ENCODE measurements around the gene SRC.

SRC gene

DNA sequence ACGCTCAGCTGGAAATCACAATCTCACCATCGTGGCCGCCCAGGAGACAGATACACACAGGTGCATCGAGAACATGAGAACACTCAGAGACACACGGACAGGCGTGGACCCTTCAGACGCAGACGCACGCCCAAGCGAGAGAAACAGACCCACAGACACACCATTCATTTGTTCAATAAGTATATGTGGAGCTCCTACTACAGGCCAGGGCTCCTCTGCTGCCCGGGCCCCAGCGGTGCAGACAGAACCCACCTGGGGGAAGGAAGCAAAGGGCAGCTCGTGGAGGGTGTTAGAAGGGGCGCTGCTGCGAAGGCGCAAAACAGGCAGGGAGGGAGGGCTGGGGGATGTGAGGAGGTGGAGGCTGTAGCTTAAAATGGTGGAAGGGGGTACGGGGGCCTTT, 39.2 kb downstream of the SRC start:
- H3K27me3 ChIP-seq (ENCODE audit: insufficient read depth, low read length): no peaks in the 10 kb centered on the region
- H3K9me3 ChIP-seq (ENCODE audit: insufficient read depth, low read depth, low read length): no peaks in the 10 kb centered on the region
- peaks cover 31% of the 10 kb centered on the region for H3K36me3 ChIP-seq (ENCODE audit: insufficient read depth, low read depth, low read length)
- no peak overlapping the region for H3K4me3 ChIP-seq (ENCODE audit: low read length)
- no peak overlapping the region for H3K9ac ChIP-seq (ENCODE audit: low read depth, low read length)
- no peak overlapping the region for H3K27ac ChIP-seq (ENCODE audit: low read length)
- H3K4me1 ChIP-seq (ENCODE audit: insufficient read depth, low read length): no peaks in the 10 kb centered on the region

DNA sequence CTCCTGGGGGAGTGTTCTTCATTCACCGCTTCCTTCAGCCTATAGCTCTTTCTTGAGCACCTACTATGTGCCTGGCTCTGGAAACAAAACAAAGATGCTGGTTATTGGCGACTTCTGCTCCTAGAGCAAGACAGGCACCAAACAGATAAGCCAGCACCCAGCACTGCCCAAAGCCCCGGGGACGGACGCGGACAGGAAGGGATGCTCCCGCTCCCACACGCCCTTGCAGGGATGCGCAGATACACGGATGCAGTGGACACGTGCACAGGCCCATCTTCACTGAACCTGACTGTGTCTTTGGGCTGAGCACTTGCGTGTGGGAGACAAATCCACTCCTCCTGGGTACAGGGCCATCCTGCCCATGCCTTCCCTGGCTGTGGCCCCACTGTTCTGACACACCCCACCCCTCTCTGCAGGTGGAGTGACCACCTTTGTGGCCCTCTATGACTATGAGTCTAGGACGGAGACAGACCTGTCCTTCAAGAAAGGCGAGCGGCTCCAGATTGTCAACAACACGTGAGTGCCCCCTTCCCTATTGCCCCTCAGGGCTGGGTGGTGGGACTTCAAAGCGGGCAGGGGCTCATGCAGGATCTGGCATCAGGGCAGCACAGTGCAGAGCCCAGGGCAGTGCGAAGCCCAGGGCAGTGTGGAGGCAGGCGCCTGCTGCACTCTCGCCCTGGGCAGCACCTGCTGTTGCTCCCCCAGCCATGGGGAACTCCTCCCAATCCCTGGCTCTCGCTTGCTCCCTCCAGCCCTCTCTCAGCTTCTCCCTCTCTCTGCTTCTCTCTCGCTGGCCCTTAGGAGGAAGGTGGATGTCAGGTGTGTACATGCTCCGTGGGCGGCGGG, 39.9 kb downstream of the SRC start:
- Histone ChIP-seq H3K36me3 (ENCODE audit: insufficient read depth, low read depth, low read length) (peaks cover 31% of the 10 kb centered on the region), H3K9ac (ENCODE audit: low read depth, low read length) (no peak overlapping the region), H3K27me3 (ENCODE audit: insufficient read depth, low read length) (no peaks in the 10 kb centered on the region), H3K9me3 (ENCODE audit: insufficient read depth, low read depth, low read length) (no peaks in the 10 kb centered on the region), H3K27ac (ENCODE audit: low read length) (no peak overlapping the region), H3K4me1 (ENCODE audit: insufficient read depth, low read length) (no peaks in the 10 kb centered on the region), H3K4me3 (ENCODE audit: low read length) (no peak overlapping the region)

DNA sequence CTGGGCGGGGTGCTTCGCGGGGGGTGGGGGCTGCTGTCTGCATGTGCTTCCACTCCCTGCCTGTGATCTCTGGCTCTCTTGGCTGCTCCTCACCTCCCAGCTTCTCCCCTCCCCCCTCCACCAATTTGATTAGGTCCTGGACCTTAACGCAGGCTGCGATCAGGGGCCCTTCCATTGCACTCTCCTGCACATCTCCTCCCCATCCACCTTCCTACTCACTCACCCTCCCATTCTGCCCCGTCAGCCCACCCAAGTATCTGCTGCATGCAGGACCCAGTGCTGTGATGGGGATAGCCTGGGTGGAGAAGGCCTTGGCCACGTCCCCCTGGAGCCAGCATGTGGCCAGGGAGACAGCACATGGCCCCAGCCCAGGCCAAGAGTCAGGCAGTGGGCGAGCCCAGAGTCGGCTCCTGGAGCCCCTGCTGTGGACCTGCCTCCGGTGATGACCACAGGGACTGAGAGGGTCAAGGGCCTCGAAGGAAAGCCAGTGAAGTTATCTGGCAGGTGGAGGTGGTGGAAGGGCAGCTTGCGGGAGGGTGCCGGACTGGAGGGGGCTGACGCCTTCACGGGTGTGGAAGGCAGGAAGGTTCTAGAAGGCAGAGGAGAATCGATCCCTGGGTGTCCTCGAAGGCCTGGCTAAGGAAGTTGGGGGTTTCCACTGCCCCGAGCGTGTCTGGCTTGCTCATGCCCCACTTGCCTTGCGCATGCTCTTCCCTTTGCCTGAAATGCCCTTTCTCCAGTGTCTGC, 40.7 kb downstream of the SRC start:
- no peaks in the 10 kb centered on the region for H3K4me1 ChIP-seq (ENCODE audit: insufficient read depth, low read length)
- peaks cover 31% of the 10 kb centered on the region for H3K36me3 ChIP-seq (ENCODE audit: insufficient read depth, low read depth, low read length)
- no peaks in the 10 kb centered on the region for H3K9me3 ChIP-seq (ENCODE audit: insufficient read depth, low read depth, low read length)
- no peak overlapping the region for H3K4me3 ChIP-seq (ENCODE audit: low read length)
- no peaks in the 10 kb centered on the region for H3K27me3 ChIP-seq (ENCODE audit: insufficient read depth, low read length)
- H3K27ac ChIP-seq (ENCODE audit: low read length): no peak overlapping the region
- H3K9ac ChIP-seq (ENCODE audit: low read depth, low read length): no peak overlapping the region

DNA sequence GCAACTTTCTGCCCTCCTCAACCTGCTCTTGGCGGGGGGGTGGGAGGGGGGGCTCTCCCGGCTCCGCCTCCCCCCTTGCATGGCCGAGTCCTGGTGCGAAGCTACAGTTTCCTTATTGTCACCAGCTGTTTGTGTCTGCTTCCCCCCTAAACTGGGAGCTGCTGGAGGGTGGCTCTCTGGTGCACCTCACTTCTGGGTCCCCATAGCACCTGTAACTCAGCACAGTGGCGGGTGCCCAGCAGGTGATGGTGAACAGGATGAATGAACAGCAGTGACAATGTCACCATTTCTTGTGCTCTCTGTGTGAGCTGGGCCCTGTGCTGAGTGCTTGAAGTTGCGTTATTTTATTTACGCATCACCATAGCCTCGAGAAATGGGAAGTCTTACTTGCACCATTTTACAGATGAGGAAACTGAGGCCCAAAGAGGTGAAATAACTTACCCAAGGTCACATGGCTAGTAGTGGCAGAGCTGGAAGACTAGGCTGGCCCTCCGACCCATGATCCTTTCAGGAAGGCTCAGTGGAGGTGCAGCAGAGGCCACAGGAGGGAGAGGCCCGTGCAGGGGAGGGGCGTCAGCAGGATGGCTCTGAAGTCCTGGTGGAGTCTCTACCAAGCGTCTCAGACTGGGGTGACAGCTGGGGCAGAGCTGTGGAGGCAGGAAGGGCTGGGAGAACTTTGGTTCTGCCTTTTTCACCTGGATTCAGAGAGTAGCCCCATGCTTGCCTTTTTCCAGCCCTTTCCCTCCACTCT, 41.8 kb downstream of the SRC start:
- H3K27me3 ChIP-seq (ENCODE audit: insufficient read depth, low read length): no peaks in the 10 kb centered on the region
- no peaks in the 10 kb centered on the region for H3K9me3 ChIP-seq (ENCODE audit: insufficient read depth, low read depth, low read length)
- no peaks in the 10 kb centered on the region for H3K4me1 ChIP-seq (ENCODE audit: insufficient read depth, low read length)
- no peak overlapping the region for H3K9ac ChIP-seq (ENCODE audit: low read depth, low read length)
- H3K36me3 ChIP-seq (ENCODE audit: insufficient read depth, low read depth, low read length): peaks cover 31% of the 10 kb centered on the region
- H3K4me3 ChIP-seq (ENCODE audit: low read length): no peak overlapping the region
- H3K27ac ChIP-seq (ENCODE audit: low read length): no peak overlapping the region

DNA sequence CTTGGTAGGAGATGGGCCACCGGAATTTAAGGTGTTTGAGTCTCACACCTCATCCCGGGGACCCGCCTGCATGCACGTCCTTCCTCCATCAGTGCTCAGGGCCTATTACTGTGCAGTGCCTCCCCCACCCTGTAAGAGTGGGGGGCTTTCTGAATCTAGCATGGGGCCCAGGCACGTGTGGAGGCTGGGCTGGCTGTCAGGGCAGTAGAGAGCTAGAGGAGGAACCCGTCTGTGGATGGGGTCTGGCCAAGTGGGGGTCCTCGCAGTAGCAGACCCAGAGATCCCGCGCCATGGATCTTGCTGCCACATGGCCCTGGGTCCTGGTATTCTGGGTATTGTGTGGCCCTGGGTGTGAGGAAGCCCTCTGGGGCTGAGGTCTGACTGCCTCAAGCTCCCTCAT, 42.9 kb downstream of the SRC start:
- Histone ChIP-seq H3K4me3 (ENCODE audit: low read length) (no peak overlapping the region), H3K36me3 (ENCODE audit: insufficient read depth, low read depth, low read length) (peaks cover 31% of the 10 kb centered on the region), H3K4me1 (ENCODE audit: insufficient read depth, low read length) (no peaks in the 10 kb centered on the region; the same call in 1 of the 2 replicates), H3K27ac (ENCODE audit: low read length) (no peak overlapping the region), H3K9me3 (ENCODE audit: insufficient read depth, low read depth, low read length) (no peaks in the 10 kb centered on the region), H3K27me3 (ENCODE audit: insufficient read depth, low read length) (no peaks in the 10 kb centered on the region), H3K9ac (ENCODE audit: low read depth, low read length) (no peak overlapping the region)

DNA sequence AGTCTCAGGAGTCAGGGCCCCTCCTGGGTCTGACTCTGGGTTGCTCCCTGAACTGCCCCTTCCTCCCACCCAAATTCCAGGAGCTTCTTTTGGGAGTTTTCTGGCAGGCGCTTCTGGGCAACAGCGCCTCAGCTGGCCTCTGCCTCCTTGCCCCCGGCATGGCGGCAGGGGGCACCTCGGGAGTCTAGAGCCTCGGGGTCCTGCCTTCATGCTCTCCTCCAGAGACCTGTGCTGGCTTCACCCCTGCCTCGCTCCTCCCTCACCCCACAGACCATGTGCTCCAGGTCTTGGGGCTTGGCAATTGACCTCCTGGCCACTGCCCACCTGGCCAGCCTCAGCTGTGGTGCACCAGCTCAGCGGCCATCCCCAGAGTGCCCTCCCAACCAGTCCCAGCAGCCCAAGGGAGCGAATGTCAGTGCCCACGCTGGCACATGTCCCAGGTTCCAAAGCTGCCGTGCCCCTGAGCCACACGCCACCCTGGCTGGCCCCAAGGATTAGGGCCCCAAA, 43.4 kb downstream of the SRC start:
- Histone ChIP-seq H3K27ac (ENCODE audit: low read length) (no peak overlapping the region), H3K36me3 (ENCODE audit: insufficient read depth, low read depth, low read length) (peaks cover 31% of the 10 kb centered on the region), H3K9ac (ENCODE audit: low read depth, low read length) (no peak overlapping the region), H3K9me3 (ENCODE audit: insufficient read depth, low read depth, low read length) (no peaks in the 10 kb centered on the region), H3K4me3 (ENCODE audit: low read length) (no peak overlapping the region), H3K27me3 (ENCODE audit: insufficient read depth, low read length) (no peaks in the 10 kb centered on the region), H3K4me1 (ENCODE audit: insufficient read depth, low read length) (peaks cover 3% of the 10 kb centered on the region; the same call in 1 of the 2 replicates)

DNA sequence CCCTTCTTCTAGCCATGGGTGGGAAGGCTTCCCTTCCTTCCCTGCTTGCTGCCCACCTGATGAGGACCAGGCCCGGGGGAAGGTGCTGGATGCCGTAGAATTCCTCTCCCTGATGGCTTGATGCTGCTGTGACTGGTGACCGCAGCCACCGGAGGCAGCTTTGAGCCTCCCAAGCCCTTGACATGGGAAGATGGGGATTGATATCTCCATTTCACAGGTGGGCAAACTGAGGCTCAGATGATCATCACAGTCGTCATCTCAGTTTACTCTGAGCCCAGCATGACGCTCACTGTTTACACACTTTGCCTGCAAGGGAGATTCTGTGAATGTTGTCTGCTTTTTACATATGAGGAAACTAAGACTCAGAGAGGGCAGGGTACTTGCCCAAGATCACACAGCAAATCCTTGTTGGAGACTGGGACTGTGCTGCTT, 43.9 kb downstream of the SRC start:
- Histone ChIP-seq H3K9ac (ENCODE audit: low read depth, low read length) (no peak overlapping the region), H3K36me3 (ENCODE audit: insufficient read depth, low read depth, low read length) (peaks cover 30% of the 10 kb centered on the region), H3K9me3 (ENCODE audit: insufficient read depth, low read depth, low read length) (no peaks in the 10 kb centered on the region), H3K4me1 (ENCODE audit: insufficient read depth, low read length) (peaks cover 4% of the 10 kb centered on the region; the same call in 1 of the 2 replicates), H3K27me3 (ENCODE audit: insufficient read depth, low read length) (no peaks in the 10 kb centered on the region), H3K27ac (ENCODE audit: low read length) (no peak overlapping the region), H3K4me3 (ENCODE audit: low read length) (no peak overlapping the region)

DNA sequence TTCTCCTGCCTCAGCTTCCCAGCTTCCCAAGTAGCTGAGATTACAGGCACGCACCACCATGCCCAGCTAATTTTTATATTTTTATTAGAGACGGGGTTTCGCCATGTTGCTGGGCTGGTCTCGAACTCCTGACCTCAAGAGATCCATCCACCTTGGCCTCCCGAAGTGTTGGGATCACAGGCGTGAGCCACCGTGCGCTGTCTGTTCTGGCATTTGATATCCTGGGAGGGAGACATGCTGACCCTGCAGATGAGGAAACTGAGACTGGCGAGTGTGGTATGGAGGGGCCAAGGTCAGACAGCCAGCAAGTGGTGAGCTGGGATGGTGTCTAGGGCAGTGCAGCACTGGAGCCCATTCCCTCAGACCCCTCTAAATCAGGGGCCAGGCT, 44.6 kb downstream of the SRC start:
- H3K9ac ChIP-seq (ENCODE audit: low read depth, low read length): no peak overlapping the region
- no peaks in the 10 kb centered on the region for H3K9me3 ChIP-seq (ENCODE audit: insufficient read depth, low read depth, low read length)
- no peaks in the 10 kb centered on the region for H3K27me3 ChIP-seq (ENCODE audit: insufficient read depth, low read length)
- H3K4me3 ChIP-seq (ENCODE audit: low read length): no peak overlapping the region
- H3K4me1 ChIP-seq (ENCODE audit: insufficient read depth, low read length): peaks cover 8% of the 10 kb centered on the region; the same call in 1 of the 2 replicates
- H3K36me3 ChIP-seq (ENCODE audit: insufficient read depth, low read depth, low read length): peaks cover 25% of the 10 kb centered on the region
- no peak overlapping the region for H3K27ac ChIP-seq (ENCODE audit: low read length)

DNA sequence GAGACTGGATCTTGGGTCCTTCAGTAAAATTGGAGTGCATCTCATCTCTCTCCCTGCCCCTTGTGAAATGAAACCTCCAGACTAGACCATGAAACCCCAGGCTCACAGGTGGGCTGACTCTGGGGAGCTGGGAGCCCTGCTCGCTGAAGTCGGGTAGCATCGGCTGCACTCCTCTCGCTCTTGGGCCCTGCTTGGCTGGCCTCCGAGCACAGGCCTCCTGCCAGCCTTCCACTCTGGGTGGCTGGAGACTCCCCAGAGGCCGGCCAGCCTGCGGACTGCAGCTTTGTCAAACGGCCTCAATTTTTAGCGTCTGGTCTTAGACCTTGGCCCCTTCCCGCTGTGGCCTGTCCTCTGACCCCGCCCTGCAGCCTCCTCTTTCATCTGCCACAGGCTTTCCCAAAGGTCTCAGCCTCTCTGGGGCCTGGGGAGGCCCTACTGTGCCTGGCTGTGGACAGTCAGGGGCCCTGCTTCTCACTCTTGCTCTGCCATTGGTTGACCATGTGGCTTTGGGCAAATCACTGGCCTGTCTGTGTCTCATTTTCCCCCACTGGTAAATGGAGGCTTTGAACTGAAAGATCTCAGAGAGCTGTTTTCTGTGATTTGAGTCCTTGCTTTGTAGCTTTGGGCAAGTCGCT, 45.1 kb downstream of the SRC start:
- Histone ChIP-seq H3K4me3 (ENCODE audit: low read length) (no peak overlapping the region), H3K9me3 (ENCODE audit: insufficient read depth, low read depth, low read length) (no peaks in the 10 kb centered on the region), H3K36me3 (ENCODE audit: insufficient read depth, low read depth, low read length) (peaks cover 19% of the 10 kb centered on the region; the same call in 1 of the 2 replicates), H3K27ac (ENCODE audit: low read length) (no peak overlapping the region), H3K27me3 (ENCODE audit: insufficient read depth, low read length) (no peaks in the 10 kb centered on the region), H3K4me1 (ENCODE audit: insufficient read depth, low read length) (peaks cover 13% of the 10 kb centered on the region), H3K9ac (ENCODE audit: low read depth, low read length) (no peak overlapping the region)

DNA sequence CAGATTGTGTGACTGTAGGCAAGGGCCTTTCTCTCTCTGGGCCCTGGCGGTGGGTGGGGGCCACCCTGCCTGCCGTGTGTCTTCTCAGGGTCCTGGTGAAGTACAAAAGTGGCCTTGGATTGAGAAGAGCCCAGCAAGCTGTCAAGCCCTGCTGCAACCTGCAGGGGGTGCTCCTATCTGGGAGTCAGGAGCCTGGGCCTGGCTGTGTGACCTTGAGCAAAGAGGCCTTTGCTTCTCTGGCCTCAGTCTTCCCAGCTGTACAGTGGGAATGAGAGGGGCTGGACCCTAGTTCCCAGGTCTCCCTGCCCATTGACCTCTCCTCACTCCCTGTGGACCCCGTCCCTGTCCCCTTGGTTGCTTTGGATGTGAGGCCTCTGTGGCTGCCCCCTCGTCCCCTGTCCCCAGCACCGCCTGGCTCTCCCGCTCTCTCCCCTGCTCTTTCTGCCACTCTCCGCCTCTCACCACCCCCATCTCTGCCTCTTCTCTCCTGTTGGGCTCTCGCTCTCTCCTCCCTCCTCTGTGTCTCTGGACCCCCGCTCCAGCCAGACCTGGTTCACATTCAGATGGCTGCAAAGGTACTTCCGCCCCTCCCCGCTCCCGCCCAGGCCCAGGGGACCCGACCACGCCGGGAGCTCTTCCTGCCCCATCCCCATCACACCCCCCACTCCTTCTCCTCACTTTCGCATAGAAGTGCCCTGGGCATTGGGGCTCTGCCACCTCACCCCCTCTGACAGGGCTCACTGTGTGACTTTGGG, 46.7 kb downstream of the SRC start:
- peaks cover 26% of the 10 kb centered on the region for H3K4me1 ChIP-seq (ENCODE audit: insufficient read depth, low read length)
- no peak overlapping the region for H3K9ac ChIP-seq (ENCODE audit: low read depth, low read length)
- H3K4me3 ChIP-seq (ENCODE audit: low read length): no peak overlapping the region
- peaks cover 8% of the 10 kb centered on the region for H3K36me3 ChIP-seq (ENCODE audit: insufficient read depth, low read depth, low read length)
- no peak overlapping the region for H3K27ac ChIP-seq (ENCODE audit: low read length)
- H3K9me3 ChIP-seq (ENCODE audit: insufficient read depth, low read depth, low read length): no peaks in the 10 kb centered on the region
- H3K27me3 ChIP-seq (ENCODE audit: insufficient read depth, low read length): no peaks in the 10 kb centered on the region
